DND-41 (cell line): Measurements from ENCODE around the gene DTNB.

Experiments
- EZH2 ChIP-seq: IDR thresholded peaks from 3 replicates; pipeline ENCODE4 v1.6.1; 2012; ENCODE audit warnings: borderline replicate concordance, low read depth, mild to moderate bottlenecking, moderate library complexity, low read length, inconsistent platforms; ENCODE audit not compliant: severe bottlenecking
- TF ChIP-seq, protein P1 (sequence below): IDR thresholded peaks from 2 replicates; pipeline ENCODE4 v1.5.1; 2012; ENCODE audit warnings: borderline replicate concordance, low read length, moderate library complexity, mild to moderate bottlenecking; ENCODE audit not compliant: poor library complexity, severe bottlenecking; ENCODE audit errors: extremely low read depth

DNA sequence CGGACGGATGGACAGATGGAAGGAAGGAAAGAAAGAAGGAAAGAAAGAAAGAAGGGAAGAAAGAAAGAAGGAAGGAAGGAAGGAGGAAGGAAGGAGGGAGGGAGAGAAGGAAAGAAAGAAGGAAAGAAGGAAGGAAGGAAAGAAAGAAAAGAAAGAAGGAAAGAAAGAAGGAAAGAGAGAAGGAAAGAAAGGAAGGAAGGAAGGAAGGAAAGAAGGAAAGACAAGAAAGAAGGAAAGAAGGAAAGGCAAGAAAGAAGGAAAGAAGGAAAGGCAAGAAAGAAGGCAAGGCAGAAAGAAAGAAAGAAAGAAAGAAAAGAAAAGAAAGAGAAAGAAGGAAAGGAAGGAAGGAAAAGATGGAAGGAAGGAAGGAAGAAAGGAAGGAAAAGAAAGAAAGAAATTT lies 169.1 kb downstream of the DTNB start:
- TF ChIP-seq, protein P1, sequence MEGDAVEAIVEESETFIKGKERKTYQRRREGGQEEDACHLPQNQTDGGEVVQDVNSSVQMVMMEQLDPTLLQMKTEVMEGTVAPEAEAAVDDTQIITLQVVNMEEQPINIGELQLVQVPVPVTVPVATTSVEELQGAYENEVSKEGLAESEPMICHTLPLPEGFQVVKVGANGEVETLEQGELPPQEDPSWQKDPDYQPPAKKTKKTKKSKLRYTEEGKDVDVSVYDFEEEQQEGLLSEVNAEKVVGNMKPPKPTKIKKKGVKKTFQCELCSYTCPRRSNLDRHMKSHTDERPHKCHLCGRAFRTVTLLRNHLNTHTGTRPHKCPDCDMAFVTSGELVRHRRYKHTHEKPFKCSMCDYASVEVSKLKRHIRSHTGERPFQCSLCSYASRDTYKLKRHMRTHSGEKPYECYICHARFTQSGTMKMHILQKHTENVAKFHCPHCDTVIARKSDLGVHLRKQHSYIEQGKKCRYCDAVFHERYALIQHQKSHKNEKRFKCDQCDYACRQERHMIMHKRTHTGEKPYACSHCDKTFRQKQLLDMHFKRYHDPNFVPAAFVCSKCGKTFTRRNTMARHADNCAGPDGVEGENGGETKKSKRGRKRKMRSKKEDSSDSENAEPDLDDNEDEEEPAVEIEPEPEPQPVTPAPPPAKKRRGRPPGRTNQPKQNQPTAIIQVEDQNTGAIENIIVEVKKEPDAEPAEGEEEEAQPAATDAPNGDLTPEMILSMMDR, result no peak
- TF ChIP-seq EZH2, result no peak
